Parathyroid adenoma (tissue), 2 donors: ENCODE results near the gene FBXL13.

Experiments used
- H2AFZ ChIP-seq: fragments of 300-600 bp; sonication (generic); one replicate; pipeline ENCODE4 v1.7.0; 2017; ENCODE audit warnings: antibody characterized with exemption, mild to moderate bottlenecking
- H3K27ac ChIP-seq: fragments of 300-600 bp; sonication (generic); one replicate; pipeline ENCODE4 v1.7.0; 2017
- H3K27me3 ChIP-seq: fragments of 300-600 bp; sonication (generic); one replicate; pipeline ENCODE4 v1.7.0; 2017; ENCODE audit warnings: low read length; ENCODE audit not compliant: control insufficient read depth, insufficient read depth
- H3K36me3 ChIP-seq: fragments of 300-600 bp; sonication (generic); one replicate; pipeline ENCODE4 v1.7.0; 2017; ENCODE audit warnings: low read length; ENCODE audit not compliant: control insufficient read depth, insufficient read depth
- H3K4me1 ChIP-seq: fragments of 300-600 bp; sonication (generic); one replicate; pipeline ENCODE4 v1.7.0; 2017; ENCODE audit warnings: control low read depth
- H3K4me2 ChIP-seq: fragments of 300-600 bp; sonication (generic); one replicate; pipeline ENCODE4 v1.7.0; 2017; ENCODE audit warnings: low read length
- H3K4me3 ChIP-seq: fragments of 300-600 bp; sonication (generic); one replicate; pipeline ENCODE4 v1.7.0; 2017; ENCODE audit warnings: low read depth, low read length
- H3K79me2 ChIP-seq: fragments of 300-600 bp; sonication (generic); one replicate; pipeline ENCODE4 v1.7.0; 2017; ENCODE audit warnings: control low read depth
- H3K9ac ChIP-seq: fragments of 300-600 bp; sonication (generic); one replicate; pipeline ENCODE4 v1.7.0; 2017; ENCODE audit warnings: mild to moderate bottlenecking
- H3K9me3 ChIP-seq: fragments of 300-600 bp; sonication (generic); one replicate; pipeline ENCODE4 v1.7.0; 2017; ENCODE audit warnings: low read length; ENCODE audit not compliant: control insufficient read depth
- CTCF ChIP-seq: fragments of 300-600 bp; sonication (generic); IDR thresholded peaks from one replicate; pipeline ENCODE4 v1.7.0; 2017; ENCODE audit warnings: antibody characterized with exemption, mild to moderate bottlenecking
- donor health status: primary hyperparathyroidism.

FBXL13 gene

GRCh38 chr7:102828286-102828685, 246.3 kb downstream of the FBXL13 start:
- Histone ChIP-seq H3K9me3 (no peaks in the 10 kb centered on the region), H3K9ac (no peak overlapping the region), H3K27ac (no peak overlapping the region), H3K4me2 (no peak overlapping the region), H3K79me2 (no peaks in the 10 kb centered on the region), H3K36me3 (no peaks in the 10 kb centered on the region), H3K27me3 (no peaks in the 10 kb centered on the region), H3K4me3 (no peak overlapping the region), H2AFZ (no peak overlapping the region), H3K4me1 (peaks cover 5% of the 10 kb centered on the region)
- TF ChIP-seq CTCF = no peak

- no peak overlapping the region for H3K4me3 ChIP-seq
- no peak for TF ChIP-seq CTCF
- no peaks in the 10 kb centered on the region for H3K36me3 ChIP-seq
- H3K27me3 ChIP-seq = no peaks in the 10 kb centered on the region
- peaks cover 7% of the 10 kb centered on the region for H3K4me1 ChIP-seq
- peak overlapping the region; percentile 67 for H3K27ac ChIP-seq
- H3K79me2 ChIP-seq = no peaks in the 10 kb centered on the region
- no peak overlapping the region for H3K4me2 ChIP-seq
- H3K9me3 ChIP-seq = no peaks in the 10 kb centered on the region
- H2AFZ ChIP-seq = no peak overlapping the region
- no peak overlapping the region for H3K9ac ChIP-seq
These were observed 251.0 kb downstream of the FBXL13 start for GRCh38 chr7:102823390-102824119.

- Histone ChIP-seq H3K4me3 (no peak overlapping the region), H3K9ac (no peak overlapping the region), H3K79me2 (no peaks in the 10 kb centered on the region), H3K36me3 (no peaks in the 10 kb centered on the region), H3K27me3 (no peaks in the 10 kb centered on the region), H2AFZ (no peak overlapping the region), H3K4me1 (peaks cover 7% of the 10 kb centered on the region), H3K9me3 (no peaks in the 10 kb centered on the region), H3K27ac (no peak overlapping the region), H3K4me2 (no peak overlapping the region)
- no peak for TF ChIP-seq CTCF
These were observed 252.4 kb downstream of the FBXL13 start for GRCh38 chr7:102821994-102822747.

GRCh38 chr7:102819151-102819550, 255.4 kb downstream of the FBXL13 start:
- H3K27me3 ChIP-seq = no peaks in the 10 kb centered on the region
- no peaks in the 10 kb centered on the region for H3K79me2 ChIP-seq
- no peak overlapping the region for H3K4me2 ChIP-seq
- no peak overlapping the region for H3K27ac ChIP-seq
- no peaks in the 10 kb centered on the region for H3K9me3 ChIP-seq
- no peak overlapping the region for H3K9ac ChIP-seq
- H3K4me3 ChIP-seq = no peak overlapping the region
- H3K36me3 ChIP-seq = no peaks in the 10 kb centered on the region
- H3K4me1 ChIP-seq = peaks cover 7% of the 10 kb centered on the region
- TF ChIP-seq CTCF = no peak
- H2AFZ ChIP-seq = no peak overlapping the region
